H4 (cell line): ENCODE data around the gene CEP72. TPM values are rescaled to one million over a fixed set of nuclear protein-coding genes. Genes with fewer than 3 reads are reported as not detected.

Experiments
- DNase-seq: peaks from one replicate; pipeline ENCODE4 v3.0.0-alpha.2; 2015; ENCODE audit warnings: low spot score
- total RNA-seq: library from RNA; depleted of rRNA; stranded (reverse); fragments of >200 nt; shearing (Covaris generic); gene quantifications from 2 replicates; pipeline ENCODE4 v1.2.3, GENCODE V29; 2014

CEP72 gene
- total RNA-seq, 1 experiment from 2014 or later = 4.8 TPM

DNA sequence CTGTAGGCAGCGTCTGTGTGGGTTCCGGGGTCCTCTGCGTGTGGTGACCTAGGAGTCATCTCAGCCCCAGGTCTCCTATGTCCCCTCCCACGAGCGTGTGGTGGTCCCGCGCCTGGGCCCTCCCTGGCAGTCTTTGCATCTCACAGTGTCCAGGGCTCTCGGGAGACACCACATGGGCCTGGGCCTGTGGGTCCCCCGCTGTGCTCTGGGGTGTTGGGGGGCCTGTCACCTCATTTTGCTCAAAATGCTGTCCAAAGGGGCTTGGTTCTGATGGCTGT lies 27.1 kb downstream of the CEP72 start:
- no peak for DNase-seq

DNA sequence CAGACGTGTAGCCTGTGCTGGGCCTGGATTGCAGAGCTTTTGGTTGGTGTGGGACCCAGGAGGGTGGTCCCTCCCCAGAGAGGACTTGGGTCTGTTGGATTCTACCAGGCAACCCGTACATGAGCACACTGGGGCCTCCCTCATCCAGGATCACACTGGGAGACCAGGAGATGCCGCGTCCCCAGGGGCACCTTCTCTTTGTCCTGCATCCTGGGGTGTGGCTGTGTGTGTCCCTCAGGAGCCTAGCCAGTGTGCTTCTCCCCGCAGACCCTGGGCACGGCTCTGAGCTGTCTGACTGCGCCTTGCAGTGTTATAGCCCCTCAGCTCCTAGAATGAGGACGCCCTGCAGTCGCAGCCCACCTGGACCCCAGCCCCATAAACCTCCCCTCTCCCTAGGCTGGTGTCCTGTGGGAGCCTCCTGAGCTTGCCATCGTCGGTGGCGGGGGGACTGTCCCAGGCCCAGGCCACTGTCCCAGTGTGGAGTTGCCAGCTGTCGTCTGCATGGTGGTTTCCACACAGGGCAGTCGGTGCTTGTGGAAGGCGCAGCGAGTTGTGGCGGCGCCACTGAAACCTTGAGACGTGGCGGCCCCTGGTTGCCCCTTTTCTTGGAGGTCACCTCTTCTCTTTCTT lies 27.6 kb downstream of the CEP72 start:
- DNase-seq = no peak

DNA sequence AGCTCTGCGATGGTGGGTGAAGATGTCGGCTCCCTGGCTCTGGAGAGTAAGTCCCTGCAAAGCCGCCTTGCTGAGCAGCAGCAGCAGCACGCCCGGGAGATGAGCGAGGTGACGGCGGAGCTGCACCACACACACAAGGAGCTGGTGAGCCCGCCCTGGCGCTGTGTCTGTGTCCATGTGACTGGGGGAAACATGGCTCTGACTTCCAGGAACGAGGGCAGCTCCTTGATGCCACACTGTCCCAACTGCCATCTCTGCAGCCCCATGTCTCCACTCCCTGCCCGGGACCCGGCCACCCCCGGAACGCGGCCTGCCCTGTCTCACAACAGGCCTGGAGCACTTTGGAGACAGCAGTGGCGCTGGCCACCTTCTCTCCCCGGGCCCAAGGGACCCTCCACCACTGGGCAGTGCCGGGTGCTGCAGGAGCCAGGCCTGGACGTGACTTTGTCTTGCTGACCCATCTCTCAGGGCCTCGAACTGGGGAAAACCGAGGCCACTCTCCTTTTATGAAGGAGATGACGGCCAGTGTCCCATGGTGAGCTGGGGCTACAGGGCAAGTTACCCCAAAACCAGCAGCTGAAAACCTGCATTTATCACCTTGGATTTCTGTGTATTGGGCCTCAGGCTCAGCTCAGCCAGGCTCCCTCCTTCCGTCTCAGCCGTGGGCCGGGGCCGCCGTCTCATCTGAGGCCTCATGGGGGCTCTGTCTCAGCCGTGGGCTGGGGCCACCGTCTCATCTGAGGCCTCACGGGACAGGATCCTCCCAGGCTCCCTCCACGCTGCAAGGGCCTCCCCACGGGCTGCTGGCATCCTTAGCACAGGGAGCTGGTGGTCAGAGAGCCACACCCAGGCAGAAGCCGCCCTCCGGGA lies 28.6 kb downstream of the CEP72 start:
- no peak for DNase-seq

DNA sequence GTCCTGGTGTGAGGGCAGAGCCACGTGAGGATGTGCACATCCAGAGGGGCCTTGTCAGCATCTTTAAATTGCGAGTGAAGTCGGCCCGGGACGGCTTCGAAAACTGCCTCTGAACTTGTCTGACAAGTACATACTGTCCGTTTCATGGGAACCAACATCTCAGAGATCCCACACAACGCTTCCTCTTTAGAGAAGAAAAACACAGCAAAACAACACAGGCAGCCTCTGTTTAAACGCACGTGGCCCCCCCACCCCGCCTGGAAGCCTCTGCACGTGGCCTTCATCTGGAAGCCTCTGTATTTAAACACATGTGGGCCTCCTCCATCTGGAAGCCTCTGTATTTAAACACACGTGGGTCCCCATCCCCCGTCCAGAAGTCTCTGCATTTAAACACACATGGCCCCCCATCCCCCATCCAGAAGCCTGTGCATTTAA lies 29.2 kb downstream of the CEP72 start:
- no peak for DNase-seq

DNA sequence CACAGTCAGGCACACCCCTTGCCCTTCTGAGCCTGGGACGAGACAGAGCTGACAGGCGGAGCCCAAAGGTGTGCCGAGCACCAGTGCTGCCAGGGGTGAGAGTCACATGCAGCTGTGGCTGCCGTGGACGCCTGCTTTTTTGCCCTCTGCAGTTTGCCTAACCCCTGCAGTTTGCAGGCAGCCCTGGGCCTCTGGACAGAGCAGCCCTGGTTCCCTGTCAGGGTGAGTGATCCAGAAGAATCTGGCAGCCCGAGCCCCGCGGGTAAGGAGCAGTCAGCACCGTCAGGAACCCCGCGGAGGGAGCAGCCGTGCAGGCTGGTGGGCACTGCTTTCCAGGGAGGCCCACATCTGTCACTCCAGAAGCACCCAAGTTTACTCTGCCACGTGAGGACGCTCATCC lies 30.3 kb downstream of the CEP72 start:
- no peak for DNase-seq

DNA sequence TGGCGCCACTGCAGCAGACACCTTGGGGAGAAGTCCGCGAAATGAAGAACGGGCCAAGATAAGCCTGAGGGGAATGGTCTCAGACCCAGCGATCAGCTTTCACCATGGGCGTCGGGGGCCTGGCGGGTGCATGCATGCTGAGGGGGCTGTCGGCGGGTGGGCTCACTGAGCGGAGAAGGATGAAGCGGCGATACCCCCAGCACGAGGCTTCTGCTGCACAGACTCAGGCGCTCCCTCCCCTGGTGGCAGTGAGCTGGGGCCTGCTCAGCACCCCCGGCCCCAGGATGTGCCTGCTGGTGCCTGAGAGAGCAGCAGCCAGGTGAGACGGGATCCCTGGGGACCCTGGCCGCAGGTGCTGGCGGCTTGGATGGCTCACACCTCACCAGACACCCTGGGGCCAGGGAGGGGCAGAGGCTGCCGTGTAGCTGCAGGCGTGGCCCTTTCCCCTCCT lies 31.2 kb downstream of the CEP72 start:
- DNase-seq = no peak

DNA sequence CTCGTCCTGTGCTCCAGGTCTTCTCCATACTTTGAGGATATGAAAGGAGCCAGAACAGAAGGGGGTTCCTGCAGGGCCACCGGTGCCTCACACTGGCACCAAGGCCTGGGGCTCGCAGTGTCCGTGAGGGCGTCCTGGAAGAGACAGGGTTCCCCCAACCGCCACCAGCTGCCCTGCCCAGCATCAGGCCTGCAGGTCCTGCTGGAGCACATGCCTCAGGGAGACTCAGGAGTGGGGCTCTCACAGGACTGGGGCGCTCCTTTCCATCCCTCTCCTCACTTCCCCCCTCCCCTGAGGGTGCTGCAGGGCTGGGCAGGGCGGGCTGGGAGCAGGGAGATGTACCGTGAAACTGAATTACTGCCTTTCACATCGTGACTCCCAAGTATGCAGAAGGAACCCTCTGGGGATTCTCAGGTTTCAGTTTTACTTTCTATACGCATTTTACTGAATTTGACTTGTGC lies 31.7 kb downstream of the CEP72 start:
- DNase-seq = no peak

DNA sequence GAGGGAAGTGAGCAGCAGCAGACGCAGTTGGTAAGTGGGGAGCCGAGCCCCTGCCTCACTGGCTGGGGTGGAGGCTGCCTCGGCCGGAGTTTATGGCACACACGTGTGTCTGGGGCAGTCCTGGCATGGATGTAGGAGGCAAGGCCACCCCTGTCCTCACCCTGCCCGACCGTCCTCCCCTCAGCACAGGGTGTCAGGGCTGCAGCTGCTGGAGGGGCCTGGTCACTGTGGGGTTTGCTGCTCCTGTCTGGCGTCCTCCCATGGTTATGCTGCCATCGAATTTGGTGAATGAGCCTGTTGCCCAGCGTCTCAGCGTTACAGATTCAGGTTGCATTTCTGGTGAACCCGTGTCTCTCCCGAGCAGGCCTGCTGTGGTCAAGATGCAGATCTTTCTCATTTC lies 32.4 kb downstream of the CEP72 start:
- no peak for DNase-seq

DNA sequence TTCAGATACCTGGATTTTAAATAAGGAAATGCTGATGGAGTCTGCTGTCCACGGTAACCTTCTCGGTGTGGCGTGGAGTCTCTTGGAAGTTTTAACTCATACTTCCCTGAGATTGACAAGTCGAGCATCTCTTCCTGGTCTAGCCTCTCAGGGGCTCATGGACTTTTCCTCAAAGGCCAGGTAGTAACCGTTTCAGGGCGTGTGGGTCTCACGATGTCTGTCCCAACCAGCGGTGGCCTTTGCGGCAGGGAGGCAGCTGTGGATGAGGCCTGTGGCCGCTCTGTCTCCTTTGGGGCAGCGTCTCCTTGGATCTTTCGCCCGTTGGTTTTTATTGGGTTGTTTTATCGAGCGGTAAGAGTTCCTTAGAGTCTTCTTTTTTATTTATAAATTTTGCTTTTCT lies 32.8 kb downstream of the CEP72 start:
- DNase-seq = no peak

DNA sequence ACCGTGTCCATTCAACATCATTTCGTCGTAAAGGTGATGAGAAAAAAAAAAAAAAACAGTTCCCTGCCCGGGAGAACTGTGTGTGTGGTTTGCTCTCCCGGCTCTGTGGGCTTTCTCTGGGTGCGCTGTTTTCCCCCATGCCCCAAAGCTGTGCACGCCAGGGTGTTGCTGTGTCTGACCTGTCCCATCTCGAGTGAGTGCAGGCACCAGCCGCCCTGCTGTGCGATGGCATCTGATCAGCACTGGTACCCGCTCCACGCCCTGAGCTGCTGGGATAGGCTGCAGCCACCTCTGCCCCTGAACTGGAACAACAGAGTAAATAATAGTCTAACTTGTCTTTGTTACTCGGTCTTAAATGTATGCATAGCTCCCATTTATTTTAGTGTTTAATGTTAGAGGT lies 33.3 kb downstream of the CEP72 start:
- no peak for DNase-seq

DNA sequence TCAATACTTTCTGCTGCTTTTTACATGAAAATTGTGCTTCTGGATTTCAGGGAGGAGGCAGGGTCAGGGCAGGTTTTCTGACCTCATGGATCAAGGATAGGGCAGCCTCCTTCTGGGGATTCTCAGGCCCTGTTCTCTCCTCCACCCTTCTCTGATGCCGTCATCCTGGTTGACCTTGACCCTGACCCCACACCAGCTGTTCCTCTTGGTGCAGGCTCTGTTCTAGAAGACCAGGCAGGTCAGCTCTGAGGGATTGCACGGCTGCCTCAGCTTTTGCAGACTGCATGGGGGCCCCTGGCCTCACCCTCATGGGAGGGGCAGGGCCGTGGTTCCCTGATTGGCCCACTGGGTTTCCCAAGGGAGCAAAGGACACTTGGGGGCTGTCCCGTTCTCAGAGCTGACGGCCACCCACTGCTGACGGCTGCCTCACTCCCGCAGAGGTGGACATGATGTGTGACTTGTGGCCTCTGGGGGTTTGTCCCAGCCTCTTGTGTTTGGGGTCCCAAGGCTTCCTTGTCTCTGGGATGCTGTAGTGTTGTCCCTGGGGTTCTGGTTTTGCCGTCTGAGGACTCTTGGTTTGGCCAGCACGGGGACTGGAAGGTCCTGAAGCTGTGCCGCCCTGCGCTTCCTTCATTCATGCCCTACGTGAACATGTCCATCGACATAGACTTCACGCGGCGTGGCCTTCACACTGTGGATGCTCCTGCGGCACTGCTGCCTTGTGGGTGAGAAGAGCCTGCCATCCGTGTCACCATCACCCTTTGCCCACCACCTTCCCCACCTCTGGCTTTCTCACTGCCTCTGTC lies 34.5 kb downstream of the CEP72 start:
- no peak for DNase-seq

DNA sequence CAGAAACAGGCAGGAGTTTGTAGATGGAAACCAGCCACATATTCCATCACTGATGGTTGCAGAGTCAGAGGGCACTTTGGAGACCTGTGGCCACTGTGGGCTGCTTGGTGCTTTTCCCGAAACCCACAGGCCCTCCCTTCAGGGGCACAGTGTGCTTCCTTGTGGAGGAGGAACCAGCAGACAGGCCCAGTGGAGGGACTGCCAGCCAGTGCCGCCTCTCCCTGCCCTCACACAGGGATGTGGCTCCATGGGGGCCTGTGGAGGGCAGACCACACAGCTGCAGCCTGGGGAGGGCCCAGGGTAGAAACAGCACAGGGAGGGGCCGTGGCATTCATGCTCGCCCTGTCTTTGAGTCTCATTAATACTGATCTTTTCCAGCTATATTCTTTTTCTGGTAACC lies 35.2 kb downstream of the CEP72 start:
- DNase-seq = no peak

DNA sequence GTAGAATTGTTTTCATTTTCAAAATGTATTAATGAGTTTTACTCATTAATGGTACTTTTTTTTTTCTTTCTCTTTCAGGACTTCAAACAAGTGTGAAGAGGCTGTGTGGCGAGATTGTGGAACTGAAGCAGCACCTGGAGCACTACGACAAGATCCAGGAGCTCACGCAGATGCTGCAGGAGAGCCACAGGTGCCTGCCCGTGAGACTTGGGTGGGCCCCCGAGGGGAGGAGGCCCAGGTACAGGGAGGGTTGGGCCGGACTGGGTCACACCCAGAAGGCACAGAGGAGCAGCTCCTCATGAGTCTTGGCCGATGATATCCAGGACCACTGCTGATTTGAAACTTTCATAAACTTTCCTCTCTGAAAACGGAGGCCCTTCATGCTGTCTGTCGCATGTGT lies 35.6 kb downstream of the CEP72 start:
- DNase-seq = no peak

DNA sequence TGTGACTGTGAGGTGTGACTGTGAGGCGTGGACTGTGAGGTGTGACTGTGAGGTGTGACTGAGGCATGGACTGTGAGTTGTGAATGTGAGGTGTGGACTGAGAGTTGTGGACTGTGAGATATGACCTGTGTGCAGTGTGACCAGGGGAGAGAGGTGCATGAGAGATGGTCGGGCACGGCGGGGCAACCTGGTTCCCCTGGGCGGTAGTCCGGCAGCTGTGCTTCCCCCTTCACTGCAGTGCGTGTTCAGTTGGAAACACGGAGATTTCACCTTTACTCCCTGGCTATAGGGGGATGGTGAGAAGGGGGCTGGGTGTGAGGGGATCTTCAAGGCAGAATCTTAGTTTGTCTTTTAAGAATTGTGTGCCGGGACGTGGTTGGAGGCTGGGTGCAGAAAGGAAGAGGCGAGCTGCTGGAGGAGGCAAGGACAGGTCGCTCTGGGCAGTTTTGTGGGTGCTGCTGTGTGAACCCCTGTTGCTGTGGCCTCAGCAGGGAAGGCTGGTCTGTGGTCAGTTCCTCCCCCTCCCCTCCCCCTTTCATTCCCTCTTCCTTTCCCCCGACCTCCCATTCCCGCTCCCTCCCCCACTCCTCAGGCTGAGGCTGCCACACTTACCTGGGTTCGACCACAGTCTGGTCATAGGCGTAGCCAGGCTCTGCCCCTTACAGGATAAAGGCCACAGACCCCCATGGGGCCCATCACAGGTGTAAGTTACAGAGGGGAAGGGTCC lies 39.3 kb downstream of the CEP72 start:
- DNase-seq = no peak

DNA sequence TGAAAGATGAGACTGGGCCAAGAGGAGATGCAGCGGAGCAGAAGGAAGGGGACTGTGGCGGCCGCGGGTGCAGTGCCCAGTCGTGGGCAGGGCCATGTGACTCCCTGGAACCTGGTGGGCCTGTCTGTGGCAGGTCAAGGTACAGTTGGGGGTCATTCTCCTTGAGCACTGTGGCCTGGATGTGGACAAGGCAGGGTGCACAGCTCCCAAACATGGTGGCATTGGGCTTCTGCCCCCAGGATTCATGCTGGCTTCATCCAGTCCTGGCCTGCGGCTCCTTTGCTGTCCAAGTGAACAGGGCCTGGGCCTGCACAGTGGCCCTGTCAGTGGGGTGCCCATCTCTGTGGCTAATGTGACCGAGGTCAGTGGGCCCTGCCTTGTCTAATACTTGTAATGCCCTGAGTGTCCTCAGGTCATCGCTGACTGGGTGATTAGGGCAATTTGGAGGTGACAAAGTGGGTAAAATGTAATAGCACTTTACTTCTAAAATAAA lies 39.9 kb downstream of the CEP72 start:
- no peak for DNase-seq

DNA sequence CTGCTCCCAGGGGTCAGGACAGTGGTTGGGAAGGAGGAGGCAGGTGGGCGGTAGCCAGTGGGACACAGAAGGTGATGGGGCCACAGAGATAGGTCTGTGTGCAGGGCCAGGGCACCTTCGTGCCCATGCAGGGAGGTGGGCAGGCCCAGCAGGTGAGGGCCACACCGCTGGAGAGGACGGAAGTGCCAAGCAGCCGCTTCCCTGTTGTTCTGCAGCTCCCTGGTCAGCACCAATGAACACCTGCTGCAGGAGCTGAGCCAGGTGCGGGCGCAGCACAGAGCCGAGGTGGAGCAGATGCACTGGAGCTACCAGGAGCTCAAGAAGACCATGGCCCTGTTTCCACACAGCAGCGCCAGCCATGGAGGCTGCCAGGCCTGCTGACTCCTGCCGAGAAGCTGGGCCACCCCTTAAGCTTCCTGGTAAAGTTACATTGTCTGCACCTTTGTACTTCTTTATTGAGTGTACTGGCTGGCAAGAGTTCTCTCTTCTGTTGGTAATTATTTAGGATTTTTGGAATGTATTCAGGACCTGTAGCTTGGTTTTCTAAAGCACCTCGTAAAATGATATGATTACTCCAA lies 40.7 kb downstream of the CEP72 start:
- DNase-seq = no peak

DNA sequence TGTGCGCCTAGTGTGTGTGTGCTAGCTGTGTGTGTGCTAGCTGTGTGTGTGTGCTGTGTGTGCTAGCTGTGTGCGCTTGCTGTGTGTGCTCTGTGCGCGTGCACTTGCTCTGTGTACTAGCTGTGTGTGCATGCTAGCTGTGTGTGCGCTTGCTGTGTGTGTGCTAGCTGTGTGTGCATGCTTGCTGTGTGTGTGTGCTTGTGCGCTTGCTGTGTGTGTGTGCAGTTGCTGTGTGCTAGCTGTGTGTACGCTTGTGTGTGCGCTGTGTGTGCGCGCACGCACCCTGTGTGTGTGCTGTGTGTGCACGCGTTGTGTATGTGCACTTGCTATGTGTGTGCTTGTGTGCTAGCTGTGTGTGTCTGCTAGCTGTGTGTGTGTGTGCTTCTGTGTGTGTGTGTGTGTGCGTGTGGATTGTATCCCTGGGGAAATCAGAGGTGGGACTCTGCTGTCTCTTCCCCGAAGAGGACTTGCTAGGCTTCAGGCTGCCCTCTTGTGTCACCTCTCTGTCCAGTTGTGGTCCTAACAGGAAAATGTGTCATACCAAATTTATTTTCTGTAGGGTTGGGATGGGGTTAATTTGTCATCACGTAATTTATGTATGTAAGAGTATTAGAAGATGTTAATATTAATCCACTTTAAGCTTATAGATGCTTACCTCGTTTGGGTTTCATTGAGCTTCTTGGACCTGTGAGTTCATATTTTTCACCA lies 42.1 kb downstream of the CEP72 start:
- DNase-seq = no peak

DNA sequence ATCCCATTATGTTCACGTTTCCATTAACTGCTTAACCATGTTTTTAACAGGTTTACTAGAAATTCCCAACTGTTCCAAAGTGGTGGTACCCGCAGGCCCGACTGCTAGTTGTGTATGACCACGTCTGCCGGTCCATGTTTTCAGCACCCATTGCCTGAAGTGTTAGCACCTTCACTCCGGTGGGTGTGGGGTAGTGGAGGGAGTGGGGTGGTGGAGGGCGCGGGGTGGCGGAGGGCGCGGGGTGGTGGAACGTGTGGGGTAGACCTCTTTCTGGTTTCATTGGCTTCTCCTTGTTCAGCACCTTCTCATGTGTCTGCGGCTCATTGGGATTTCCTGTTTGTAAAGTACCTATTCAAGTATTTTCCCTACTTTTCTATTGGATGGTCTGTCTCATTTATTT lies 43.3 kb downstream of the CEP72 start:
- no peak for DNase-seq

DNA sequence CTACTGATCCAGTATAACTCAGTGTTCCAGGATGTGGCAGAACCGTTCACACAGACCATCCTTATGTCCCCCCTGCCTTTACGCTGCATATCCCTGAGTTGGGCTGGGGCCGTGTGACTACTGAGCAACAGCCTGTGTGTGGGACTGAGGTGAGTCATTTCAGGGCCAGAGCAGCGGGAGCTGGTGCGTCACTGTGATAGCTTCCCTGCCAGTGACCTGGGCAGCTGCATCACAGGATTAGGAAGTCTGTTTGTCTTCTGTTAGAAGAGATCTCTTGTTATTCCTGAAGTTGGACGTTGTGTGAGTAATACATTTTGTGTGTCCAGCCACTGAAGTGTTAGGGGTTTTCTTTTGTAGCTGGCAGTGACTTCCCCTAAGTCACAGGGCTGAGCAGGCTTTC lies 45.4 kb downstream of the CEP72 start:
- peak; percentile 75 for DNase-seq

DNA sequence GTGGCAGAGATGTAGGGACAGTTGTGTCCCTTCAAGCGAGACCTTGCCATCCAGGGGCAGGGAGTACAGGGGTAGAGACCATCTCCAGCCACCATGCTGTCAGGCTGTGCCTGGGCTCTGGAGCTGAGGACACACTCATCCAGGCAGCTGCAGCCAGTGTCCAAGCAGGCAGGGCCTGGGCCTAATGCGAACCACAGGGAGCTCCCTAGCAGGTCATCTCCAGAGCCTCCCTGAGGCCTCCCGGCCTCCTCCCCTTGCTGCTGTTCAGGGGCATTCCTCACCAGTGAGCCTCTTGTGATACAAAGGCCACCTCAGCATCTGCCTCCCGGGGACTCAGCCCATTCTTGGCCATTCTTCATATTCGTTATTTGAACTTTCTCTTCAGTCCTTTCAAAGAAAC lies 46.0 kb downstream of the CEP72 start:
- no peak for DNase-seq
